ENCODE results near the gene IL9. TPM values are rescaled to one million over a fixed set of nuclear protein-coding genes. Genes with fewer than 3 reads are reported as not detected.
A peak's percentile ranks its signal among the peaks of the same experiment; 100 is the strongest.

IL9 gene
- total and polyA plus RNA-seq, 3 experiments from 2014 or later, result 12.5 to 13.0 TPM; not detected in 1

DNA sequence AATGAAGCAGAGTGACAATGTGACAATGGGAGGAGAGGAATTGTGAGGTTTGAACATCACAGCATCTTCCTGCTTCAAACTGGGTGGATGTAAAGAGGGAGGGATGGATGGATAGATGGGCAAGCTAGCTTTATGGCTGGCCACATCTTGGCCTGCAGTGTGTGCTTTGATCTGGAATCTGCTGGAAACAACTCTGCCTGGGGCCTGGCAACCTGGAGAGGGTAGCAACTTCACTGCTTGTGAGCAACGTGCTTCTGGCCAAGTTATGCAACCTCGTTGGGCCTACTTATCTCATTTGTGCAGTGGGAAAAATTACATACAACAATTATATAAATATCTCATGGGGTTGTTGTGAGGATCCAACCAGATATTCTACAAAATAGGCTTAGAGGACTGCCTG is 5.3 kb downstream of the IL9 start:
- DNase-seq, result no peak
- H3K4me3 ChIP-seq (ENCODE audit: low read length), result no peak overlapping the region
- CTCF ChIA-PET, result interaction anchor here (1.6 kb wide), 2 partner anchors 8 to 11 kb away, joined by 3 read pairs; no protein-coding TSS in a partner anchor
- POLR2A ChIA-PET, result no interaction called here
- no peaks in the 10 kb centered on the region for H3K9me3 Mint-ChIP-seq
- H3K36me3 ChIP-seq (ENCODE audit: insufficient read depth, low read length), result no peaks in the 10 kb centered on the region
- H3K9me3 ChIP-seq (ENCODE audit: low read length), result no peaks in the 10 kb centered on the region
- H3K27me3 Mint-ChIP-seq, result peaks cover 5 to 16% of the 10 kb centered on the region in 2 donors
- H3K27ac Mint-ChIP-seq, result no peak overlapping the region
- H3K36me3 Mint-ChIP-seq, result no peaks in the 10 kb centered on the region
- no peaks in the 10 kb centered on the region for H3K27me3 ChIP-seq (ENCODE audit: insufficient read depth, low read length, poor library complexity, severe bottlenecking)
- no peak overlapping the region for H3K27ac ChIP-seq (ENCODE audit: low read depth, low read length)
- no peak overlapping the region for H3K4me3 Mint-ChIP-seq
- peaks cover 5% of the 10 kb centered on the region for H3K4me1 ChIP-seq (ENCODE audit: insufficient read depth, low read length)
- H3K4me1 Mint-ChIP-seq, result peaks cover 8 to 17% (median 14%) of the 10 kb centered on the region in 3 donors

DNA sequence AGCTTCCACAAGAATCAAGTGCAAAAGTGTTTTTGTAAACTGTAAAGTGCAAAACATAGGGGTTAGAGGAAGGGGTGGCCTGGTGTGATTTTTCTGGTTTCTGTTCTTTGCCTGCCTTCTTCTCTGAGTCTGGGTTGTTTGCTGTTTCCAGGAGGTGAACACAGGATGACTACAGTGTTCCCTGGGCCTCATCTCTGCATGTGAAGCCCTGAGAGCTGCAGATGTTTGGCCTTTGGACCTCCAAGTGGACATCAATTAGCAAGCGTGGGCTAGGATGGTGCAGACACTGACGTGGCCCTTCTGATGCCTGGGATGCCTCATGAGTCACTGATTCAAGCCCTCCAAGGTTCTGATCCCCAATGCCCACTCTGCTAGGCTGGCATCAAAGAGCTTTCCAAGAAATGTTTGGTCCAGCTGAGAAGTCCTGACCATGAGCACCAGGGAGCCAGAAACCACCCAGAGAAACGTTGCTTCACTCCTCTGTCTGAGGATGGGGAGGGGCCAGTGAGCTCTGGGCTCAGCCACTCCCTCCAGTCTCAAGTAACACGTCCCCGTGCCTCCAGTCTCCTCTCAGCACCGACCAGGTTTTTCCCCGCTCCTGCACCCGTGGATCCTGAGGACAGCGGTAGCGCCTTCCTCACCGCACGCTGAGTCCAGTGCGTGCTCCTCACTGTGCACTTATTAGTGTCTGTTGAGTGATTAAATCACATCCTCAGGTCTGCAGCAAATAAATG is 7.6 kb downstream of the IL9 start:
- H3K9me3 ChIP-seq (ENCODE audit: low read length), result no peaks in the 10 kb centered on the region
- peaks cover 10 to 22% of the 10 kb centered on the region in 2 donors for H3K27me3 Mint-ChIP-seq
- no peaks in the 10 kb centered on the region for H3K9me3 Mint-ChIP-seq
- H3K27ac Mint-ChIP-seq, result peak overlapping the region in 1 of 8 donors; percentile 66
- peaks cover 8 to 17% (median 14%) of the 10 kb centered on the region in 3 donors for H3K4me1 Mint-ChIP-seq
- no peaks in the 10 kb centered on the region for H3K36me3 ChIP-seq (ENCODE audit: insufficient read depth, low read length)
- H3K4me1 ChIP-seq (ENCODE audit: insufficient read depth, low read length), result peaks cover 5% of the 10 kb centered on the region
- DNase-seq, result no peak
- H3K36me3 Mint-ChIP-seq, result no peaks in the 10 kb centered on the region
- no peak overlapping the region for H3K27ac ChIP-seq (ENCODE audit: low read depth, low read length)
- CTCF ChIA-PET, result interaction anchor here (1.0 to 2.0 kb wide), 6 partner anchors 13 to 324 kb away, joined by 3 to 10 read pairs (median 5); no protein-coding TSS in a partner anchor
- H3K4me3 ChIP-seq (ENCODE audit: low read length), result no peak overlapping the region
- H3K4me3 Mint-ChIP-seq, result peak overlapping the region in 3 of 7 donors; percentile 60 to 67 (median 61)
- POLR2A ChIA-PET, result no interaction called here
- H3K27me3 ChIP-seq (ENCODE audit: insufficient read depth, low read length, poor library complexity, severe bottlenecking), result no peaks in the 10 kb centered on the region

DNA sequence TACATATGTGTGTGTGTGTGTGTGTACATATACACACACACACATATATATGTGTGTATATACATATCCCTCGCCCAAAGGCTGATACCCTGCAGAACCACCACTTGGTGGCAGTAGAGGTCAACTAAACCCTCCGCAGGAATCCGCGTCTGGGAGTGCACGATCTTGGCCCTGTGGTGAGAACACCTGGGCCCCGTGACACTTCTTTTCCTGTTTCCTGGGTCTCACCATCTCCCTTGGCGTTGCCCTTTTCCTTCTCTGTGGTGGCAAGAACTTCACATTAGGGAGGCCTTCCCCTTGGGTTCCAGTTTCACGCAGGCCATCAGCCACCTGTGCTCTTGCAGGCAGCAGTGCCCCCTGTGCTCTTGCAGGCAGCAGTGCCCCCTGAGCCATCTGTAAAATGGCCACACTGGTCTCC is 8.2 kb downstream of the IL9 start:
- peaks cover 5% of the 10 kb centered on the region for H3K4me1 ChIP-seq (ENCODE audit: insufficient read depth, low read length)
- no peak overlapping the region for H3K4me3 ChIP-seq (ENCODE audit: low read length)
- Mint-ChIP-seq H3K27me3 (peaks cover 10 to 27% of the 10 kb centered on the region in 2 donors), H3K9me3 (no peaks in the 10 kb centered on the region), H3K4me1 (peaks cover 8 to 17% (median 14%) of the 10 kb centered on the region in 3 donors), H3K4me3 (peak overlapping the region in 6 of 7 donors; percentile 24 to 69 (median 50)), H3K27ac (peak overlapping the region in 1 of 8 donors; percentile 13), H3K36me3 (no peaks in the 10 kb centered on the region)
- no peaks in the 10 kb centered on the region for H3K36me3 ChIP-seq (ENCODE audit: insufficient read depth, low read length)
- no peak overlapping the region for H3K27ac ChIP-seq (ENCODE audit: low read depth, low read length)
- H3K27me3 ChIP-seq (ENCODE audit: insufficient read depth, low read length, poor library complexity, severe bottlenecking), result no peaks in the 10 kb centered on the region
- CTCF ChIA-PET, result interaction anchor here (1.0 to 1.9 kb wide), 2 partner anchors 192 to 195 kb away, joined by 3 to 10 read pairs; no protein-coding TSS in a partner anchor
- POLR2A ChIA-PET, result no interaction called here
- H3K9me3 ChIP-seq (ENCODE audit: low read length), result no peaks in the 10 kb centered on the region
- DNase-seq, result peak; percentile 31 to 73 (median 53)

DNA sequence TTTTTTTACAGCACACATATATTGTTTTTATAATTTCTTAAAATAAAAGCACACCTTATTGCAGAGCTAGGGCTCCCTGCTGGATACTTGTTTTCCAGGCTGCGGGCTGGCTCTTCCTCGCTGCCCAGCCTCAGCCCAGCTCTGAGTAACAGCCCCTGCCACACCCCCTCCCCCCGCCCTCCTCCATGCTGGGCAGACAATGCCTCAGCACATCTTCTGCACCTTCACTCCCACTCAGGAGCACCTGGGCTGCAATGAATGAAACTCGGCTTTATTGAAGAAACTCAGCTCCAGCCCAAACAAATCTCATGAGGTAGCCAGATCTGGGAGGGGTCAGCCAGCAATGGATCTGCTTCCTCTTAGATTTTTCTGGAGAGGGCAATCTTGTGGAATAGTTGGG is 9.5 kb downstream of the IL9 start:
- H3K27me3 ChIP-seq (ENCODE audit: insufficient read depth, low read length, poor library complexity, severe bottlenecking), result no peaks in the 10 kb centered on the region
- H3K27me3 Mint-ChIP-seq, result peaks cover 15 to 39% of the 10 kb centered on the region in 2 donors

DNA sequence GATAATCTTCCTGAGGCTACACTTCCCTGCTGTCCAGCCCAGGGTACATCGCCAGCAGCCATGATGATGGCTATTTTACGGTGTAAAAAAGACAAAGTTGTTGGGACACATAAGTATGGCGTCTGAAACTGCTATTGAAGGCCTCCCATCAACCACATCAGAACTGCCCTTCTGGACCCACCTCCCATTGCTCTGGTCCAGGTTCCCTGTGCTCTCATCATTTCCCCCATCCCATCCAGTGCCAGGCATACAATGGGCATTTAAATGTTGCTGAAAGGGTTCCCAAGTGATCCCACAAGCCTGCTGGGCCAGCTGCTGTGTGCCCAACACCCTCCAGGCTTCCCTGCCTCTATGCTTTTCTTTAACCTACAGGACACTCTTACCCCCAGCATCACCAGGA is 10.6 kb downstream of the IL9 start:
- Mint-ChIP-seq H3K4me1 (peaks cover 8 to 10% (median 8%) of the 10 kb centered on the region in 3 donors), H3K27me3 (peaks cover 21 to 50% of the 10 kb centered on the region in 2 donors)
- POLR2A ChIA-PET, result no interaction called here

More for the DNA sequence above, 9.5 kb downstream of the IL9 start:
- no peaks in the 10 kb centered on the region for H3K9me3 Mint-ChIP-seq
- ChIA-PET CTCF (interaction anchor here (1.2 to 1.4 kb wide), 2 partner anchors 59 to 195 kb away, joined by 4 read pairs; no protein-coding TSS in a partner anchor), POLR2A (no interaction called here)
- no peak overlapping the region for H3K4me3 Mint-ChIP-seq
- no peak overlapping the region for H3K27ac Mint-ChIP-seq
- H3K4me1 Mint-ChIP-seq, result peaks cover 8 to 17% (median 13%) of the 10 kb centered on the region in 3 donors
- Histone ChIP-seq H3K4me3 (ENCODE audit: low read length) (no peak overlapping the region), H3K4me1 (ENCODE audit: insufficient read depth, low read length) (peaks cover 5% of the 10 kb centered on the region), H3K27ac (ENCODE audit: low read depth, low read length) (no peak overlapping the region), H3K9me3 (ENCODE audit: low read length) (no peaks in the 10 kb centered on the region), H3K36me3 (ENCODE audit: insufficient read depth, low read length) (no peaks in the 10 kb centered on the region)
- no peak for DNase-seq
- H3K36me3 Mint-ChIP-seq, result no peaks in the 10 kb centered on the region

DNA sequence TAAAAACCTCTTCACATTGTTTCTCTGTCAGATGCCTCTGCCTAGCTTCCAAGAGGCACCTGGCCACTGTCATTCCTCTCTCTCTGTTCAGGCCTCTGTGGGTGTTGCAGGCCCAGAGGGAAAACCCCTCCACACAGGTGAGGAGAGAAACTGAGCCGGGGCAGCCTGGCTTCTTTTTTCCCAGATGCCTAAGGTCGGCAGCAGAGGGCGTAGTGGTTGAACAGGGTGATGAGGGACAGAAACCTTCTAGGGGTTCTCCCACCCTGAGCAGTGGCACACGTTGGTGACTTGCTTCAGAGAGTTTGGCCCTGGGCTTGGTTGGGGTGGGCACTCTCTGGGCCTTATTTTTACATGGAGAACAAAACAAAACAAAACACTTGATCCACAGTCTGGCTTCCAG is 12.2 kb downstream of the IL9 start:
- H3K4me3 ChIP-seq (ENCODE audit: low read length), result no peak overlapping the region
- H3K9me3 Mint-ChIP-seq, result no peaks in the 10 kb centered on the region
- CTCF ChIA-PET, result no interaction called here
- H3K4me1 ChIP-seq (ENCODE audit: insufficient read depth, low read length), result peaks cover 5% of the 10 kb centered on the region
- H3K9me3 ChIP-seq (ENCODE audit: low read length), result no peaks in the 10 kb centered on the region
- H3K27me3 Mint-ChIP-seq, result peaks cover 21 to 58% of the 10 kb centered on the region in 2 donors
- peaks cover 8 to 9% (median 8%) of the 10 kb centered on the region in 3 donors for H3K4me1 Mint-ChIP-seq
- no peak overlapping the region for H3K27ac Mint-ChIP-seq
- no peak overlapping the region for H3K4me3 Mint-ChIP-seq
- H3K27ac ChIP-seq (ENCODE audit: low read depth, low read length), result no peak overlapping the region
- no peaks in the 10 kb centered on the region for H3K27me3 ChIP-seq (ENCODE audit: insufficient read depth, low read length, poor library complexity, severe bottlenecking)
- H3K36me3 ChIP-seq (ENCODE audit: insufficient read depth, low read length), result no peaks in the 10 kb centered on the region
- DNase-seq, result no peak
- POLR2A ChIA-PET, result no interaction called here
- no peaks in the 10 kb centered on the region for H3K36me3 Mint-ChIP-seq

More for the DNA sequence above, 10.6 kb downstream of the IL9 start:
- Histone ChIP-seq H3K9me3 (ENCODE audit: low read length) (no peaks in the 10 kb centered on the region), H3K4me1 (ENCODE audit: insufficient read depth, low read length) (peaks cover 5% of the 10 kb centered on the region), H3K27ac (ENCODE audit: low read depth, low read length) (no peak overlapping the region), H3K27me3 (ENCODE audit: insufficient read depth, low read length, poor library complexity, severe bottlenecking) (no peaks in the 10 kb centered on the region), H3K4me3 (ENCODE audit: low read length) (no peak overlapping the region), H3K36me3 (ENCODE audit: insufficient read depth, low read length) (no peaks in the 10 kb centered on the region)
- peak overlapping the region in 1 of 8 donors; percentile 59 for H3K27ac Mint-ChIP-seq
- CTCF ChIA-PET, result no interaction called here
- no peak overlapping the region for H3K4me3 Mint-ChIP-seq
- H3K36me3 Mint-ChIP-seq, result no peaks in the 10 kb centered on the region
- no peaks in the 10 kb centered on the region for H3K9me3 Mint-ChIP-seq
- no peak for DNase-seq

DNA sequence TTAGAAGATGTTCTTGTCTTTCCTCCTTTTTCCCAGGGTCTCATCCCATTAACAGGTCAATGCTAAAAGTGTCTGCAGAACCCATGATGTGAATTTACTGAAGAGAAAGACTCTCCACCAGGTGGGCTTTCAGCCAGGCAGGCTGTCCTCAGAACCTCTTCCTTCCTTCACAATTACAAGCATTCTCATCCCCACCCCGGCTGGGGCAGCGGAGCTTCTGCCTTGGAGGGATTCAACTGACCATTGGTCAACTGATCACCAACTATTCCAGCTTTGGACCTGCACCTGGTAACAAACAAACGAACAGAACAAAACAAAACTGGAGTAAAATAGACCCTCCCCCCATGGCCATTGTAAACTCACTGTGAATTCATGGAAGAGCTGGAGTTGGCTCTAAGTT is 12.6 kb downstream of the IL9 start:
- H3K4me3 ChIP-seq (ENCODE audit: low read length), result no peak overlapping the region
- Mint-ChIP-seq H3K4me3 (no peak overlapping the region), H3K9me3 (no peaks in the 10 kb centered on the region), H3K27me3 (peaks cover 24 to 58% of the 10 kb centered on the region in 2 donors), H3K36me3 (no peaks in the 10 kb centered on the region), H3K4me1 (peaks cover 8 to 9% (median 8%) of the 10 kb centered on the region in 3 donors), H3K27ac (no peak overlapping the region)
- H3K27me3 ChIP-seq (ENCODE audit: insufficient read depth, low read length, poor library complexity, severe bottlenecking), result no peaks in the 10 kb centered on the region
- H3K4me1 ChIP-seq (ENCODE audit: insufficient read depth, low read length), result peaks cover 5% of the 10 kb centered on the region
- ChIA-PET POLR2A (no interaction called here), CTCF (interaction anchor here (1.4 kb wide), 1 partner anchor 179 kb away, joined by 3 read pairs; no protein-coding TSS in a partner anchor)
- DNase-seq, result no peak
- H3K9me3 ChIP-seq (ENCODE audit: low read length), result no peaks in the 10 kb centered on the region
- H3K27ac ChIP-seq (ENCODE audit: low read depth, low read length), result no peak overlapping the region
- H3K36me3 ChIP-seq (ENCODE audit: insufficient read depth, low read length), result no peaks in the 10 kb centered on the region

DNA sequence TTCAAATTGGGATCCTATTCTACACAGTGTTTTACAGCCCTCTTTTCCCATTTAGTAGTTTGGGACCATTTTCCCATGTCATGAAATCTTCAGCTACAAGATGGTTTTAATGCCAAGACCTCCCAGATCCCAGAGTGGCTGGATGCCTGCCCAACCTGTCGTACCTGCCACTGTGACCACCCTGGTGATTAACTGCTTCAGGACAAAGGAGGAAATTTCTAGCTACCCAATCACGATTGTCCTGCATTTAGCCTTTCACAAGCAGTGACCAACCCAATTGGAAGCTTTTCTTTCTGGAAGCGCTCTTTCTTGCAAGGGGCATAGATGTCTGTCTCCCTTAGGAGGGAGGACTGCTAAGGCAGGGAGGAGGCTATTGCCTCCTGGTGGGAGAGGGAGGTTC is 13.8 kb downstream of the IL9 start:
- H3K4me3 Mint-ChIP-seq, result no peak overlapping the region
- no peaks in the 10 kb centered on the region for H3K4me1 ChIP-seq (ENCODE audit: insufficient read depth, low read length)
- no peaks in the 10 kb centered on the region for H3K9me3 ChIP-seq (ENCODE audit: low read length)
- no peak overlapping the region for H3K27ac Mint-ChIP-seq
- no peak overlapping the region for H3K27ac ChIP-seq (ENCODE audit: low read depth, low read length)
- CTCF ChIA-PET, result interaction anchor here (0.8 to 1.4 kb wide), 2 partner anchors 9 to 180 kb away, joined by 3 read pairs; no protein-coding TSS in a partner anchor
- peaks cover 27 to 62% of the 10 kb centered on the region in 2 donors for H3K27me3 Mint-ChIP-seq
- no peaks in the 10 kb centered on the region for H3K4me1 Mint-ChIP-seq
- DNase-seq, result no peak
- no peaks in the 10 kb centered on the region for H3K9me3 Mint-ChIP-seq
- H3K4me3 ChIP-seq (ENCODE audit: low read length), result no peak overlapping the region
- H3K36me3 Mint-ChIP-seq, result no peaks in the 10 kb centered on the region
- no peaks in the 10 kb centered on the region for H3K27me3 ChIP-seq (ENCODE audit: insufficient read depth, low read length, poor library complexity, severe bottlenecking)
- POLR2A ChIA-PET, result no interaction called here
- no peaks in the 10 kb centered on the region for H3K36me3 ChIP-seq (ENCODE audit: insufficient read depth, low read length)

All from CD8-positive, alpha-beta memory T cell (primary cell).